Astrocyte (in vitro differentiated cells and primary cell): ENCODE measurements around the gene LYPD3. TPM values are rescaled to one million over a fixed set of nuclear protein-coding genes. Genes with fewer than 3 reads are reported as not detected.

ENCODE experiments used
- DNase-seq: peaks from one replicate; pipeline ENCODE4 v3.0.0-alpha.2; 2010; ENCODE audit warnings: low read depth
- FAIRE-seq: peaks from 2 replicates; lab custom pipeline; 2011; peaks lifted over from hg19 to GRCh38; lab: Jason Lieb, UNC
- H2AFZ ChIP-seq: 2 replicates; pipeline ENCODE4 v1.6.0; 2012; ENCODE audit warnings: low read depth, low read length, inconsistent platforms
- H3K27ac ChIP-seq: 2 replicates; pipeline ENCODE4 v1.5.1; 2011; ENCODE audit warnings: low read depth, low read length, inconsistent platforms
- H3K27me3 ChIP-seq: 2 replicates; pipeline ENCODE4 v1.6.0; 2011; ENCODE audit warnings: low read length, inconsistent platforms; ENCODE audit not compliant: insufficient read depth
- H3K36me3 ChIP-seq: 2 replicates; pipeline ENCODE4 v1.5.1; 2011; ENCODE audit warnings: low read length, inconsistent platforms; ENCODE audit not compliant: insufficient read depth
- H3K4me1 ChIP-seq: 2 replicates; pipeline ENCODE4 v1.5.1; 2011; ENCODE audit warnings: low read length, inconsistent platforms; ENCODE audit not compliant: insufficient read depth
- H3K4me2 ChIP-seq: 2 replicates; pipeline ENCODE4 v1.6.0; 2012; ENCODE audit warnings: low read length, inconsistent platforms
- H3K4me3 ChIP-seq: 2 replicates; pipeline ENCODE4 v1.5.1; 2011; ENCODE audit warnings: low read depth, mild to moderate bottlenecking, low read length, inconsistent platforms; ENCODE audit not compliant: insufficient read depth
- H3K79me2 ChIP-seq: 2 replicates; pipeline ENCODE4 v1.6.0; 2012; ENCODE audit warnings: mild to moderate bottlenecking, low read length, inconsistent platforms; ENCODE audit not compliant: insufficient read depth
- H3K9ac ChIP-seq: 2 replicates; pipeline ENCODE4 v1.6.0; 2012; ENCODE audit warnings: mild to moderate bottlenecking, low read length, inconsistent platforms
- H3K9me3 ChIP-seq: 2 replicates; pipeline ENCODE4 v1.5.1; 2012; ENCODE audit warnings: low read depth, mild to moderate bottlenecking, low read length, inconsistent platforms; ENCODE audit not compliant: insufficient read depth
- H4K20me1 ChIP-seq: 2 replicates; pipeline ENCODE4 v1.6.0; 2012; ENCODE audit warnings: low read length, inconsistent platforms; ENCODE audit not compliant: insufficient read depth
- H3K27ac Mint-ChIP-seq: one replicate; pipeline ENCODE4 v1.8.0; 2021; ENCODE audit warnings: mild to moderate bottlenecking, mixed read lengths; ENCODE audit not compliant: unreplicated experiment
- H3K27me3 Mint-ChIP-seq: one replicate; pipeline ENCODE4 v1.8.0; 2021; ENCODE audit warnings: low read depth, mixed read lengths; ENCODE audit not compliant: unreplicated experiment
- H3K36me3 Mint-ChIP-seq: one replicate; pipeline ENCODE4 v1.8.0; 2021; ENCODE audit warnings: low read depth, mixed read lengths; ENCODE audit not compliant: unreplicated experiment
- H3K4me1 Mint-ChIP-seq: one replicate; pipeline ENCODE4 v1.8.0; 2021; ENCODE audit warnings: low read depth, mixed read lengths; ENCODE audit not compliant: unreplicated experiment
- H3K4me3 Mint-ChIP-seq: one replicate; pipeline ENCODE4 v1.8.0; 2021; ENCODE audit warnings: mild to moderate bottlenecking, moderate library complexity, mixed read lengths; ENCODE audit not compliant: unreplicated experiment
- H3K9me3 Mint-ChIP-seq: one replicate; pipeline ENCODE4 v1.8.0; 2021; ENCODE audit warnings: mild to moderate bottlenecking, mixed read lengths; ENCODE audit not compliant: unreplicated experiment
- CTCF ChIP-seq: IDR thresholded peaks from 2 replicates; pipeline ENCODE4 v1.5.1; 2011; ENCODE audit warnings: low read depth, mild to moderate bottlenecking, inconsistent platforms, low read length, moderate library complexity; ENCODE audit not compliant: insufficient read depth
- EZH2 ChIP-seq: IDR thresholded peaks from 2 replicates; pipeline ENCODE4 v1.6.1; 2012; ENCODE audit warnings: mild to moderate bottlenecking, low read length, inconsistent platforms; ENCODE audit not compliant: insufficient read depth
- total RNA-seq: library from RNA; stranded (reverse); gene quantifications from 2 replicates; pipeline ENCODE4 v1.2.1, GENCODE V29; 2021

LYPD3 gene
- total RNA-seq, 1 donor from 2014 or later: 0.54 TPM

- no peak overlapping the region for H3K4me3 Mint-ChIP-seq
- peaks cover 8% of the 10 kb centered on the region for H3K9me3 Mint-ChIP-seq
- no peak for FAIRE-seq
These were observed 53.0 kb downstream of the LYPD3 start for GRCh38 chr19:43412441-43412840.

More at GRCh38 chr19:43412441-43412840, 53.0 kb downstream of the LYPD3 start:
- TF ChIP-seq CTCF: no peak
- no peak for TF ChIP-seq EZH2
- Mint-ChIP-seq H3K4me1 (no peaks in the 10 kb centered on the region), H3K27me3 (no peaks in the 10 kb centered on the region), H3K27ac (no peak overlapping the region), H3K36me3 (no peaks in the 10 kb centered on the region)
- Histone ChIP-seq H3K4me1 (no peaks in the 10 kb centered on the region), H3K36me3 (no peaks in the 10 kb centered on the region), H3K79me2 (no peaks in the 10 kb centered on the region), H3K4me2 (no peak overlapping the region), H3K4me3 (no peak overlapping the region), H3K9me3 (no peaks in the 10 kb centered on the region), H3K27me3 (no peaks in the 10 kb centered on the region), H4K20me1 (no peaks in the 10 kb centered on the region), H2AFZ (no peak overlapping the region), H3K27ac (no peak overlapping the region), H3K9ac (no peak overlapping the region)
- DNase-seq: no peak

Other genes starting within 250 kb of the LYPD3 start
- 0.18 and 0.31 TPM in 2 replicates for gene PSG9, start 196.1 kb downstream of the LYPD3 start, total RNA-seq
- gene CD177, start 111.9 kb downstream of the LYPD3 start, total RNA-seq: not detected in 2 replicates
- not detected in 2 replicates for gene TEX101, start 50.7 kb downstream of the LYPD3 start, total RNA-seq
- gene PHLDB3, start 39.1 kb upstream of the LYPD3 start, total RNA-seq: 13.4 and 14.0 TPM in 2 replicates
- gene ETHE1, start 61.6 kb upstream of the LYPD3 start, total RNA-seq: 43.7 and 50.7 TPM in 2 replicates
- gene ZNF575, start 67.6 kb upstream of the LYPD3 start, total RNA-seq: 1.3 and 1.4 TPM in 2 replicates
- gene XRCC1, start 109.9 kb upstream of the LYPD3 start, total RNA-seq: 14.6 and 14.7 TPM in 2 replicates
- 0.30 and 0.96 TPM in 2 replicates for gene PINLYP, start 110.2 kb upstream of the LYPD3 start, total RNA-seq
- 49.8 and 60.7 TPM in 2 replicates for gene IRGQ, start 130.5 kb upstream of the LYPD3 start, total RNA-seq
- gene ZNF576, start 131.0 kb upstream of the LYPD3 start, total RNA-seq: 13.8 and 14.5 TPM in 2 replicates
- gene SRRM5, start 146.5 kb upstream of the LYPD3 start, total RNA-seq: 0.23 TPM in 1 of 2 replicates, not detected in the other
- 53.4 and 54.7 TPM in 2 replicates for gene ZNF428, start 154.0 kb upstream of the LYPD3 start, total RNA-seq
- 40.8 and 52.1 TPM in 2 replicates for gene CADM4, start 174.2 kb upstream of the LYPD3 start, total RNA-seq
- 112 and 116 TPM in 2 replicates for gene PLAUR, start 204.6 kb upstream of the LYPD3 start, total RNA-seq